ENCODE data around the gene COLEC12. TPM values are rescaled to one million over a fixed set of nuclear protein-coding genes. Genes with fewer than 3 reads are reported as not detected.

COLEC12 gene
- total RNA-seq, 2 donors from 2014 or later = 10.9 to 15.3 TPM

DNA sequence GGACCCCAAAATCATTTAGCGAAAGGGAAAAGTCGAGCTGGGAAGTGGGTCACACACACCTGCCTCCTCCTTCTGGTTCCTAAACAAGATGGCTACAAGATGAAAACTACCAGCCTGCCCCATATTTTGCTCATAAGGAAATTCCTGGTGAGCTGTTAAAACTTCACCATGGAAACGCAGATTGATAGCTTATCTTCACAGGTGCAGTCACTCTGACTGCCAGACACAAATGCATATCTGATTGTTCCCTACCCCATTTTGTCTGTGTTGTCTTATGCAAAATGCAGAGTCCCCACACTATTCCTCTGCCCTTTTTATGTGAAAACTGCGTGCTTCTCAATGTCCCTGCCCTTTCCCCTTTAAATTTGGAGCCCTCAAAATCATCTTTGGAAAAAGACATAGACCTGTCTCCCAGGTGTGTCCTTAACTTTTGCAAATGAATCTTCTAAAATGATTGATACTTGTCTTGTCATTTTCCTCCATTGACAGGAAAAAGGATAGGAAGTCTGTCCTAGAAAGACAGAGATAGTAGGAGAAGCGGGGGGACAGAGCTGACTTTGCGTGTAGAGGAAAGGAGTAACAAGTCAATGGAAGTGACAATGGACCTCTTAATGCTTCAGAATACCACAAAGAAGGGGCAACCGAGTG, 193.8 kb downstream of the COLEC12 start:
- Histone ChIP-seq H3K27me3 (no peaks in the 10 kb centered on the region), H3K36me3 (no peaks in the 10 kb centered on the region), H3K9me3 (no peaks in the 10 kb centered on the region), H3K27ac (no peak overlapping the region), H3K4me3 (no peak overlapping the region), H3K4me1 (no peaks in the 10 kb centered on the region)
- TF ChIP-seq, protein P1, sequence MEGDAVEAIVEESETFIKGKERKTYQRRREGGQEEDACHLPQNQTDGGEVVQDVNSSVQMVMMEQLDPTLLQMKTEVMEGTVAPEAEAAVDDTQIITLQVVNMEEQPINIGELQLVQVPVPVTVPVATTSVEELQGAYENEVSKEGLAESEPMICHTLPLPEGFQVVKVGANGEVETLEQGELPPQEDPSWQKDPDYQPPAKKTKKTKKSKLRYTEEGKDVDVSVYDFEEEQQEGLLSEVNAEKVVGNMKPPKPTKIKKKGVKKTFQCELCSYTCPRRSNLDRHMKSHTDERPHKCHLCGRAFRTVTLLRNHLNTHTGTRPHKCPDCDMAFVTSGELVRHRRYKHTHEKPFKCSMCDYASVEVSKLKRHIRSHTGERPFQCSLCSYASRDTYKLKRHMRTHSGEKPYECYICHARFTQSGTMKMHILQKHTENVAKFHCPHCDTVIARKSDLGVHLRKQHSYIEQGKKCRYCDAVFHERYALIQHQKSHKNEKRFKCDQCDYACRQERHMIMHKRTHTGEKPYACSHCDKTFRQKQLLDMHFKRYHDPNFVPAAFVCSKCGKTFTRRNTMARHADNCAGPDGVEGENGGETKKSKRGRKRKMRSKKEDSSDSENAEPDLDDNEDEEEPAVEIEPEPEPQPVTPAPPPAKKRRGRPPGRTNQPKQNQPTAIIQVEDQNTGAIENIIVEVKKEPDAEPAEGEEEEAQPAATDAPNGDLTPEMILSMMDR (IDR thresholded peaks at IDR 0.05) = no peak
- DNase-seq (ENCODE audit: low spot score) = no peak

DNA sequence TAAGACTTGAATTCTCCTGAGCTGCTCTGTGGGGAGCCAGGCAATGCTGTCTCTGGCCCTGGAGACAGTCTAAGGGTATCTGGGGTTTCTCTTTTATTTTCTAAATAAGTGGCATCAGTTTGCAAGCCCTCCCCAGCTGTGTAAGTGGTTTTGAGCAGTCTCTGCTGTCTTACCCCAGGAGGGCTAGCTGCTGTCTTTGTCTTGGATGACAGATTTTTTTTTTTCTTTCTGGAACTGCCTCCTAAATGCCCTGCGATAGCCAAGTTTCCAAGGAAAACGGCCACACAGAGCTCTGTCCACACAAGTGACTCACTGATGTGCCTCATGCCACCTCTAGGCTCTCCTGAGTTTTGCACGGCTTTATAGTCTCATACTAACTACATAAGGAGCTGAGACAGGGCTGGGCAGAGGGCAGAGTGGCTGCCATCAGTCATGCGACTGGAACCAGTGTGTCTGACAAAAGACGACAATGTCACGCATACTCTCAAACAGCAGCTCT, 195.4 kb downstream of the COLEC12 start:
- DNase-seq (ENCODE audit: low spot score) = no peak
- Histone ChIP-seq H3K27ac (no peak overlapping the region), H3K4me3 (no peak overlapping the region), H3K9me3 (no peaks in the 10 kb centered on the region), H3K4me1 (no peaks in the 10 kb centered on the region), H3K36me3 (no peaks in the 10 kb centered on the region), H3K27me3 (no peaks in the 10 kb centered on the region)
- TF ChIP-seq, protein P1 (IDR thresholded peaks at IDR 0.05) = no peak

DNA sequence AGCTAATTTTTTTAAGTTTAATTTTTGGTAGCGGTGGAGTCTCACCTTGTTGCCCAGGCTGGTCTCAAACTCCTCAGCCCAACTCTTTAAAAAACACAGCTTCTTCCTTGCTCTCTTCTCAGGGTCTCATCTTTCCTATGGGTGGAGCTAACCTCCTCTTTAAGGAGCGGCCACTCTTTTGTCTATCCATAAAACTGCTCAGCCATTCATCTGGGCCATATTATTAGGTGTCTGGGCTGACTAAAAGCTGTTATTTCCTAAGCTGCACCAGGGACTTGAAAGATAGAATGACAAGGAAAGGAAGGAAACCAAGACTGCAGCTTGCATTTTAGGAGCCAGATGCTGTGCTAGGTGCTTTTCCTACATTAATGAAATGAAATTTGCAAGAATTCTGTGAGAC, 196.9 kb downstream of the COLEC12 start:
- no peaks in the 10 kb centered on the region for H3K36me3 ChIP-seq
- TF ChIP-seq, protein P1 (IDR thresholded peaks at IDR 0.05) = no peak
- no peaks in the 10 kb centered on the region for H3K27me3 ChIP-seq
- no peak overlapping the region for H3K4me3 ChIP-seq
- no peak for DNase-seq (ENCODE audit: low spot score)
- H3K4me1 ChIP-seq = no peaks in the 10 kb centered on the region
- H3K27ac ChIP-seq = no peak overlapping the region
- H3K9me3 ChIP-seq = no peaks in the 10 kb centered on the region

DNA sequence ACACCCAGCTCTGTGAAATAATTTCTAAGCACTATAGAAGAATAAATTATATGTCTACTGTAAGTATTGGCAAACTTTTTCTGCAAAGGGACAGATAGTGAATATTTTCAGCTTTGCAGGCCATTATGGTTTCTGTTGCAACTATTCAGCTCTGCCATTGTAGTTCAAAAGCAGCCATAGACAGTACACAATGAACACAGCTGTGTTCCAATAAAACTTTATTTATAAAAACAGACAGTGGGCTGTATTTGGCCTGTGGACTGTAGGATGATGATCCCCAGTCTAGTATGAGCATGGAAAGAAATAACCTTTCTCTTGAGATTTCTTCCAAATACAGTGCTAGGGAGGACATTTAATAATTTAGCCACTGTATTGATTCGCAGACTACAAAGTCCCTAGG, 197.5 kb downstream of the COLEC12 start:
- DNase-seq (ENCODE audit: low spot score) = no peak
- H3K27me3 ChIP-seq = no peaks in the 10 kb centered on the region
- no peaks in the 10 kb centered on the region for H3K36me3 ChIP-seq
- H3K4me3 ChIP-seq = no peak overlapping the region
- no peaks in the 10 kb centered on the region for H3K9me3 ChIP-seq
- no peaks in the 10 kb centered on the region for H3K4me1 ChIP-seq
- no peak overlapping the region for H3K27ac ChIP-seq
- TF ChIP-seq, protein P1 (IDR thresholded peaks at IDR 0.05) = no peak

DNA sequence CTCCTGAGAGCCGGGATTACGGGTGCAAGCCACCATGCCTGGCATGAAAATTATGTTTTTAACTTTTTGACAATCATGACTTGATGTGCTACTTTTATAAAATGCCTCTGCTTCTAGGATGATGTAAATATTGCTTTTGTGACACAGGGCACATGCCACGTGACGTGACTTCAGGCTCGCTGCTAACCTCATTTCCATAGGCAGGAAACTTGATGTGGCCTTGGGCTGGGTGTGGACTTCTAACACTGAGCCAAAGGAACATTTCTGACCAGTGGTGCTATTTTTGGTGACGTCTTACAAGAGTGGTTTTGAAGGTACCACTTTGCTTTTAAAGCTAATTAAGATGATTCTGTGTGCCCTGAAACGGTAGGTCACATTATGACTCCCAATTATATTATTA, 198.4 kb downstream of the COLEC12 start:
- no peak for DNase-seq (ENCODE audit: low spot score)
- TF ChIP-seq, protein P1 (IDR thresholded peaks at IDR 0.05) = no peak
- no peaks in the 10 kb centered on the region for H3K4me1 ChIP-seq
- no peak overlapping the region for H3K27ac ChIP-seq
- H3K4me3 ChIP-seq = no peak overlapping the region
- H3K27me3 ChIP-seq = no peaks in the 10 kb centered on the region
- H3K36me3 ChIP-seq = no peaks in the 10 kb centered on the region
- H3K9me3 ChIP-seq = no peaks in the 10 kb centered on the region

DNA sequence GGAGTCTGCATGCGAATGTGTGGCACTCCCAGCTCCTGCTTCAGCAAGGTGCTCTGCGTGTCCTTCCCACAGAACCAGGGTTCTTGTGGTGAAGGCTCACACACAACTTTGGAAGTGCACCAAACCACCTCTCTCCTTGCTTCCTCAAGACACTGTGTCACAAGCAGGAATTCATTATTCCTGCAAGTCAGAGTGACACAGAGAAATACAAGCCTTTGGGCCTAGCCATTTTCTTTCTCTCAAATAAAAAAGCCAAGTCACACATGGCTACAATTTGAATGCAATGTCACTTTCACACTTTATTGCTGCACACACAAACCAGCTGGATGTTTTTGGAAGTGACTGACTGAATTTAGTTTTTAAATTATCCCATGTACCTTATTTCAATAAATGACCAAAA, 202.6 kb downstream of the COLEC12 start:
- TF ChIP-seq, protein P1 (IDR thresholded peaks at IDR 0.05) = no peak
- H3K4me3 ChIP-seq = no peak overlapping the region
- H3K9me3 ChIP-seq = no peaks in the 10 kb centered on the region
- H3K27me3 ChIP-seq = no peaks in the 10 kb centered on the region
- no peaks in the 10 kb centered on the region for H3K4me1 ChIP-seq
- H3K36me3 ChIP-seq = no peaks in the 10 kb centered on the region
- no peak for DNase-seq (ENCODE audit: low spot score)
- no peak overlapping the region for H3K27ac ChIP-seq

Measured in right atrium auricular region (tissue), 2 donors.